ENCODE measurements around the gene CYB5RL.
A peak's percentile ranks its signal among the peaks of the same experiment; 100 is the strongest.

CYB5RL gene

GRCh38 chr1:54199765-54200518 is at the start of gene CYB5RL, which contains the start of gene MRPL37:
TSS of gene CYB5RL (minus strand) at chr1:54200030. CDS start at chr1:54195616, 4,414 bp downstream.
TSS of gene MRPL37 (plus strand) at chr1:54200167. CDS start at chr1:54200244, 77 bp downstream.
- peak; percentile 97 for ATAC-seq (ENCODE audit: low read depth)
- peak; percentile 79 to 82 for DNase-seq (ENCODE audit: low spot score in 2 of 2)
- peaks cover 10% of the 10 kb centered on the region for H3K36me3 Mint-ChIP-seq
- no peaks in the 10 kb centered on the region for H3K9me3 Mint-ChIP-seq
- peak within 1 kb of the TSS; percentile 99 for H3K4me3 Mint-ChIP-seq
- peaks cover 22% of the 10 kb centered on the region for H3K4me1 Mint-ChIP-seq
- peak within 1 kb of the TSS; percentile 92 for H3K27ac Mint-ChIP-seq
- H3K27me3 Mint-ChIP-seq: no peaks in the 10 kb centered on the region

DNA sequence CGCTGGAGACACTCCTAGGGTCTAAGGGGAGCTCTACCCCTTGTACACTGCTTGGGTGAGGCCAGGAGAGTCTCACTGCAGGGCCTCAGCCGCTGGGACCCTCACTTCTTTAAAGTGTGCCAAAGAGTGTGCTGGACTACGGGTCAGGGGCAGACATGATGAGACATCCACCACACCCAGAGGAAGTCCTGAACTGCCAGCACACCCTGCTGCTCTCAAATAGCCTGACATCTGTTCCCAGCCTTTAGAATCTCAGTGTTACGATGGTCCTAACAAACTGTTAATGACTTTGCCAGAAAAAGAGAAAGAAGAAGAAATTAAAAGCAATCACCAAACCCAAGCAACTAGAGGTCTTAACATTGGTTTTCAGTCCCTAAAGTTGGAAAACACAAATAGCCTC is 49.1 kb upstream of the CYB5RL start:
- Mint-ChIP-seq H3K27me3 (no peaks in the 10 kb centered on the region), H3K4me3 (no peak overlapping the region), H3K4me1 (no peaks in the 10 kb centered on the region), H3K36me3 (no peaks in the 10 kb centered on the region), H3K27ac (no peak overlapping the region), H3K9me3 (no peaks in the 10 kb centered on the region)
- ATAC-seq (ENCODE audit: low read depth) (no peak), DNase-seq (ENCODE audit: low spot score in 2 of 2) (no peak)

DNA sequence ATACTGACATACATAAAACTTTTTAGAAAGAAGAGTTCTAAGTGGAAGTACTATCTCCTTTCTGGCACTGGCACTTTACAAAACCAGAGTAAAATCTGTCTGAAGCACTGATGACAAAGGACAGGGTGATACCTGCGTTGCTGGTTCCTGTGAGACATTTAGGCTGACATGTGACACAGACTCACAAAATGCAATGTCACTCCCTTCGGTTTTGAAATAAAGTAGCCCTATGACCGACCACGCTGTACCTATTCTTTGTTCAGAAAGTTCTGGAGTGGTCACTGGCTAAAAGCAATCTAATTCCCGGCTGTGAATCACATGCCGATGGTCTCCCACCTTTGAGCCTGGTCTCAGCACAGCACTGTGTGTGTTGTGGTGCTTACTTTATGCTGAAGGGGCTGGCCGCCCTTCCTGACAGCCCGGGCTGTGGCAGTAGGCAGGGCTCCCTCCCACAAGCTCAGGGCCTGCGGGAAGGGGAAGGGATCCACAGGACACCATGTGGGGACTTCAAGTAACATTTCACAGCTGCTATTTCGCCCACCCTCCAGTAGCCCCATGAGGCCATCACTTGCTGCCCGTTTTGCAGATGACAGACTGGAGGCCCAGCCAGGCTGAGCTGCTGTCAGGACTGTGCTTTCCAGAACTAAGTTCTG is 48.2 kb upstream of the CYB5RL start:
- ATAC-seq (ENCODE audit: low read depth) (no peak), DNase-seq (ENCODE audit: low spot score in 2 of 2) (no peak)
- peaks cover 2% of the 10 kb centered on the region for H3K36me3 Mint-ChIP-seq
- no peaks in the 10 kb centered on the region for H3K9me3 Mint-ChIP-seq
- H3K27me3 Mint-ChIP-seq: no peaks in the 10 kb centered on the region
- H3K4me3 Mint-ChIP-seq: no peak overlapping the region
- H3K4me1 Mint-ChIP-seq: no peaks in the 10 kb centered on the region
- H3K27ac Mint-ChIP-seq: no peak overlapping the region

- ATAC-seq (ENCODE audit: low read depth): no peak
- DNase-seq (ENCODE audit: low spot score in 2 of 2): no peak
- H3K36me3 Mint-ChIP-seq: peaks cover 3% of the 10 kb centered on the region
- no peaks in the 10 kb centered on the region for H3K9me3 Mint-ChIP-seq
- no peak overlapping the region for H3K27ac Mint-ChIP-seq
- no peaks in the 10 kb centered on the region for H3K4me1 Mint-ChIP-seq
- H3K27me3 Mint-ChIP-seq: no peaks in the 10 kb centered on the region
- H3K4me3 Mint-ChIP-seq: no peak overlapping the region
These were observed 46.4 kb upstream of the CYB5RL start for GRCh38 chr1:54246116-54246721.

DNA sequence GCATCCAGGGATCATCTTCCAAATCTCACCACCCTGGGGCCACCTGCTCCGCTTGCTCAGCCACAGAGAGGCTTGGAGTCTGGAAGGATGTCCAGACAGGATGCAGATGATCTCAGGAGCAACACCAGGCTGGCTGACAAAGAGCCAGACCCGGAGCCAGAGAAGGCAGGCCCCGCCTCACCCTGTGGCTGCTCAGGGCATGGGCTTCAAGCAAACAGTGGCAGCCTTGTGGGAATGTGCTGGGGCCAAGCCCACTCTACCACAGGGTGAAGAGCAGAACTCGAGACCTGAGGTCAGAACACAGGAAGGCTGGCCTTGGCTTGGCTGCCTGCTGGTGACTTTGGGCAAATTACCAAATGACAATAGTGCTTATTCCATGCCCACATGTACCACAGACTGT is 45.7 kb upstream of the CYB5RL start:
- no peak for ATAC-seq (ENCODE audit: low read depth)
- Mint-ChIP-seq H3K4me3 (no peak overlapping the region), H3K27ac (no peak overlapping the region), H3K9me3 (no peaks in the 10 kb centered on the region), H3K27me3 (no peaks in the 10 kb centered on the region), H3K36me3 (peaks cover 3% of the 10 kb centered on the region), H3K4me1 (no peaks in the 10 kb centered on the region)
- no peak for DNase-seq (ENCODE audit: low spot score in 2 of 2)

- Mint-ChIP-seq H3K4me3 (no peak overlapping the region), H3K27me3 (no peaks in the 10 kb centered on the region), H3K4me1 (no peaks in the 10 kb centered on the region), H3K36me3 (peaks cover 3% of the 10 kb centered on the region), H3K9me3 (no peaks in the 10 kb centered on the region), H3K27ac (no peak overlapping the region)
- DNase-seq (ENCODE audit: low spot score in 2 of 2) (no peak), ATAC-seq (ENCODE audit: low read depth) (no peak)
These were observed 44.8 kb upstream of the CYB5RL start for GRCh38 chr1:54244655-54245054.

DNA sequence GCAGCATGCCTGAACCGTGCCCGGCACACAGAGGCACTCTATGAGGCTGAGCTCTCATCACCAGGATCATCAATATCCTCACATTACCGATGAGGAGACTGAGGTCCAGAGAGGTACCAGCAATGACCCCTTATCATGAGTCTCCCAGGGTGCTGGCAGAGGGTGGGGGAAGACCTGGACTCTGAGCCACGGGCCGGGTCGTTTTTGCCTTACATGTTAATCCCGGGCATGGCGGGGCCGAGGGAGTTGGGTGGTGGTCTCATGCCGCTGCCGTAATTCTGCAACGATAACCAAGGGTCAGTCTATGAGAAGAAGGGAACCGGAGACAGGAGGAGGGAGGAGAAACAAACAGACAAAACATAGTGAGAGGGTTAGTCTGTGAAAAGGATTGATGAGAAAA is 43.2 kb upstream of the CYB5RL start:
- Mint-ChIP-seq H3K27me3 (no peaks in the 10 kb centered on the region), H3K4me1 (no peaks in the 10 kb centered on the region), H3K9me3 (no peaks in the 10 kb centered on the region), H3K4me3 (no peak overlapping the region), H3K36me3 (peaks cover 3% of the 10 kb centered on the region), H3K27ac (no peak overlapping the region)
- DNase-seq (ENCODE audit: low spot score in 2 of 2) (no peak), ATAC-seq (ENCODE audit: low read depth) (no peak)

DNA sequence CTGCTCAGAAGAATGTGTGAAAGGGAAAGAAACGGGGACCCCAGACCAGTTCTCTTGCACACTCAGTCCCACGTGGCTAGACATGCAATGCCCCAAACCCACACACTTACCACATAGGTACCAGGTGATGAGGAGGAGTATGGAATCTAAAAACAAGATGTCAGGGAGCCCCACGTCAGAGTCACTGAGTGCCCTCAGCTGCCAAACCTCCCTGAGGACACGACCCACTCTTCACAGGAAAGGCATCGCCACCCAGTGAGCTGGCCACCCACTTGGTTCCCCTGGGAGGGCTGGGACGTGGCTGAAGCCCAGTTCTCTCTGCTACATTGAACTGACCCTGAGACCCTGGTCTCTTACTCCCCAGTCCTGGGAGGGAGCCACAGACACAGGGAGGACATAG is 41.5 kb upstream of the CYB5RL start:
- peaks cover 10% of the 10 kb centered on the region for H3K36me3 Mint-ChIP-seq

GRCh38 chr1:54240741-54241335 is 41.0 kb upstream of the CYB5RL start:
- no peaks in the 10 kb centered on the region for H3K4me1 Mint-ChIP-seq
- H3K27me3 Mint-ChIP-seq: no peaks in the 10 kb centered on the region
- DNase-seq (ENCODE audit: low spot score in 2 of 2) (no peak), ATAC-seq (ENCODE audit: low read depth) (no peak)
- H3K27ac Mint-ChIP-seq: no peak overlapping the region
- no peak overlapping the region for H3K4me3 Mint-ChIP-seq
- H3K9me3 Mint-ChIP-seq: no peaks in the 10 kb centered on the region
- peaks cover 10% of the 10 kb centered on the region for H3K36me3 Mint-ChIP-seq

More for the DNA sequence above, 41.5 kb upstream of the CYB5RL start:
- H3K9me3 Mint-ChIP-seq: no peaks in the 10 kb centered on the region
- no peaks in the 10 kb centered on the region for H3K27me3 Mint-ChIP-seq
- ATAC-seq (ENCODE audit: low read depth) (no peak), DNase-seq (ENCODE audit: low spot score in 2 of 2) (no peak)
- no peak overlapping the region for H3K4me3 Mint-ChIP-seq
- H3K4me1 Mint-ChIP-seq: no peaks in the 10 kb centered on the region
- no peak overlapping the region for H3K27ac Mint-ChIP-seq

- no peak overlapping the region for H3K4me3 Mint-ChIP-seq
- peaks cover 10% of the 10 kb centered on the region for H3K36me3 Mint-ChIP-seq
- DNase-seq (ENCODE audit: low spot score in 2 of 2) (no peak), ATAC-seq (ENCODE audit: low read depth) (no peak)
- no peaks in the 10 kb centered on the region for H3K27me3 Mint-ChIP-seq
- no peaks in the 10 kb centered on the region for H3K9me3 Mint-ChIP-seq
- peaks cover 3% of the 10 kb centered on the region for H3K4me1 Mint-ChIP-seq
- no peak overlapping the region for H3K27ac Mint-ChIP-seq
These were observed 39.8 kb upstream of the CYB5RL start for GRCh38 chr1:54239631-54240031.

GRCh38 chr1:54239035-54239383 is 39.2 kb upstream of the CYB5RL start:
- H3K4me1 Mint-ChIP-seq: peaks cover 3% of the 10 kb centered on the region
- no peaks in the 10 kb centered on the region for H3K27me3 Mint-ChIP-seq
- peaks cover 10% of the 10 kb centered on the region for H3K36me3 Mint-ChIP-seq
- H3K27ac Mint-ChIP-seq: no peak overlapping the region
- no peak for DNase-seq (ENCODE audit: low spot score in 2 of 2)
- H3K9me3 Mint-ChIP-seq: no peaks in the 10 kb centered on the region
- H3K4me3 Mint-ChIP-seq: no peak overlapping the region
- ATAC-seq (ENCODE audit: low read depth): no peak

- H3K36me3 Mint-ChIP-seq: peaks cover 10% of the 10 kb centered on the region
- no peak overlapping the region for H3K27ac Mint-ChIP-seq
- no peak for ATAC-seq (ENCODE audit: low read depth)
These were observed 38.7 kb upstream of the CYB5RL start for GRCh38 chr1:54238353-54239034.

DNA sequence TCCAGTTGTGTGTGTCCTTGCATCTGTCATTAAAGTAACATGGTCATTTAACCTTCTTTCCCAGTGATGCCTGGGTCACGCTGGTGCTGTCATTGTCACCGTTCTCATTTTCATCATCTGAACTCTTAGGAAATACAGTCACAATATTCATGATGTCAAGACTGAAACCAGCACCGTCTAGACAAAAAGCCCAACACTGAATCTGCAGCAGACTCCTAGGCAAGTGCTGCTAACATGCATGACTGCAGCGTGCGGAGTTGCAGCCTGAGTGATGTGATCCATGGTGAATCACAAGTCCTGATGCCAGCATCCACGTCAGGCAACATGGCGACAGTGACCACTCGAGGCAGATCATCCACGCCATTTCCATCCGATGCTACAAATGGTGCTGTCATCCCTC is 37.8 kb upstream of the CYB5RL start:
- peaks cover 7% of the 10 kb centered on the region for H3K36me3 Mint-ChIP-seq
- no peak overlapping the region for H3K27ac Mint-ChIP-seq
- ATAC-seq (ENCODE audit: low read depth): no peak
- no peak for DNase-seq (ENCODE audit: low spot score in 2 of 2)
- H3K4me1 Mint-ChIP-seq: peaks cover 3% of the 10 kb centered on the region
- H3K9me3 Mint-ChIP-seq: no peaks in the 10 kb centered on the region
- H3K4me3 Mint-ChIP-seq: no peak overlapping the region
- H3K27me3 Mint-ChIP-seq: no peaks in the 10 kb centered on the region

More at GRCh38 chr1:54238353-54239034, 38.7 kb upstream of the CYB5RL start:
- Mint-ChIP-seq H3K27me3 (no peaks in the 10 kb centered on the region), H3K9me3 (no peaks in the 10 kb centered on the region), H3K4me3 (no peak overlapping the region), H3K4me1 (peaks cover 3% of the 10 kb centered on the region)
- no peak for DNase-seq (ENCODE audit: low spot score in 2 of 2)

GRCh38 chr1:54234284-54234683 is 34.5 kb upstream of the CYB5RL start:
- H3K9me3 Mint-ChIP-seq: no peaks in the 10 kb centered on the region
- no peak overlapping the region for H3K27ac Mint-ChIP-seq

More at GRCh38 chr1:54234284-54234683, 34.5 kb upstream of the CYB5RL start:
- H3K27me3 Mint-ChIP-seq: no peaks in the 10 kb centered on the region
- no peak overlapping the region for H3K4me3 Mint-ChIP-seq
- peaks cover 9% of the 10 kb centered on the region for H3K4me1 Mint-ChIP-seq
- ATAC-seq (ENCODE audit: low read depth) (no peak), DNase-seq (ENCODE audit: low spot score in 2 of 2) (no peak)
- H3K36me3 Mint-ChIP-seq: peaks cover 7% of the 10 kb centered on the region
